MCF 10A (cell line): ENCODE data around the gene GALNT4. TPM values are rescaled to one million over a fixed set of nuclear protein-coding genes. Genes with fewer than 3 reads are reported as not detected.

Experiments used
- BruUV-seq: library from RNA; stranded (reverse); fragments of 400-500 nt; replicated peaks from 2 replicates; lab custom pipeline; 2021; lab: Mats Ljungman, UMichigan
- CTCF ChIA-PET: fragments of 300-600 bp; sonication (Branson Sonifier 250); formaldehyde crosslinking; extraction: SDS; loops from one replicate; lab custom pipeline; 2021; ENCODE audit warnings: antibody characterized with exemption, inconsistent platforms; lab: Yijun Ruan, JAX
- POLR2A ChIA-PET: fragments of 300-600, 350-650 bp; sonication (Branson Sonifier 250); formaldehyde crosslinking; extraction: SDS; loops from one replicate; lab custom pipeline; 2020; ENCODE audit warnings: antibody characterized with exemption, inconsistent platforms; lab: Yijun Ruan, JAX
- DNase-seq: peaks from one replicate; pipeline ENCODE4 v3.0.0-alpha.2; 2018; ENCODE audit not compliant: unreplicated experiment
- H3K27ac Mint-ChIP-seq: one replicate; pipeline ENCODE4 v1.8.0; 2022; ENCODE audit warnings: mild to moderate bottlenecking, low read depth, mixed read lengths; ENCODE audit not compliant: unreplicated experiment
- H3K27me3 Mint-ChIP-seq: one replicate; pipeline ENCODE4 v1.8.0; 2022; ENCODE audit warnings: mixed read lengths; ENCODE audit not compliant: insufficient read depth, unreplicated experiment
- H3K36me3 Mint-ChIP-seq: one replicate; pipeline ENCODE4 v1.8.0; 2022; ENCODE audit warnings: mild to moderate bottlenecking, moderate library complexity, mixed read lengths; ENCODE audit not compliant: insufficient read depth, unreplicated experiment
- H3K4me1 Mint-ChIP-seq: one replicate; pipeline ENCODE4 v1.8.0; 2022; ENCODE audit warnings: mixed read lengths; ENCODE audit not compliant: insufficient read depth, unreplicated experiment
- H3K4me3 Mint-ChIP-seq: one replicate; pipeline ENCODE4 v1.8.0; 2022; ENCODE audit warnings: mild to moderate bottlenecking, moderate library complexity, mixed read lengths; ENCODE audit not compliant: unreplicated experiment
- H3K9me3 Mint-ChIP-seq: one replicate; pipeline ENCODE4 v1.8.0; 2022; ENCODE audit warnings: mixed read lengths; ENCODE audit not compliant: unreplicated experiment
- CTCF ChIP-seq: fragments of 200-600 bp; IDR thresholded peaks from one replicate; pipeline ENCODE4 v1.8.0; 2022; ENCODE audit warnings: antibody characterized with exemption, mild to moderate bottlenecking; ENCODE audit not compliant: unreplicated experiment
- intact Hi-C: fragments of 100-400 bp; cut with micrococcal nuclease; formaldehyde crosslinking; loops from 2 replicates; pipeline ENCODE4 v1.14.1; 2022
- total RNA-seq: library from RNA; stranded (reverse); gene quantifications from 2 replicates; pipeline ENCODE4 v1.2.3, GENCODE V29; 2022

The GALNT4 gene
- total RNA-seq, 1 experiment from 2014 or later = 2.8 TPM

GRCh38 chr12:89528434-89528833, 3.8 kb upstream of the GALNT4 start:
- H3K36me3 Mint-ChIP-seq = no peaks in the 10 kb centered on the region
- BruUV-seq = no TSS peak
- no peak overlapping the region for H3K4me3 Mint-ChIP-seq
- no peak for DNase-seq
- POLR2A ChIA-PET = no interaction called here
- CTCF ChIA-PET = interaction anchor here (0.6 to 7.9 kb wide), 9 partner anchors 11 to 1372 kb away, joined by 3 to 81 read pairs (median 4); no protein-coding TSS in a partner anchor
- H3K9me3 Mint-ChIP-seq = no peaks in the 10 kb centered on the region
- H3K4me1 Mint-ChIP-seq = peaks cover 6% of the 10 kb centered on the region
- H3K27ac Mint-ChIP-seq = peak overlapping the region; percentile 39
- intact Hi-C loops = loop anchor here (10.0 kb wide), 1 partner anchor 1384 kb away; the partner anchor contains the start of genes CEP290 and TMTC3
- no peak for TF ChIP-seq CTCF
- H3K27me3 Mint-ChIP-seq = no peaks in the 10 kb centered on the region

DNA sequence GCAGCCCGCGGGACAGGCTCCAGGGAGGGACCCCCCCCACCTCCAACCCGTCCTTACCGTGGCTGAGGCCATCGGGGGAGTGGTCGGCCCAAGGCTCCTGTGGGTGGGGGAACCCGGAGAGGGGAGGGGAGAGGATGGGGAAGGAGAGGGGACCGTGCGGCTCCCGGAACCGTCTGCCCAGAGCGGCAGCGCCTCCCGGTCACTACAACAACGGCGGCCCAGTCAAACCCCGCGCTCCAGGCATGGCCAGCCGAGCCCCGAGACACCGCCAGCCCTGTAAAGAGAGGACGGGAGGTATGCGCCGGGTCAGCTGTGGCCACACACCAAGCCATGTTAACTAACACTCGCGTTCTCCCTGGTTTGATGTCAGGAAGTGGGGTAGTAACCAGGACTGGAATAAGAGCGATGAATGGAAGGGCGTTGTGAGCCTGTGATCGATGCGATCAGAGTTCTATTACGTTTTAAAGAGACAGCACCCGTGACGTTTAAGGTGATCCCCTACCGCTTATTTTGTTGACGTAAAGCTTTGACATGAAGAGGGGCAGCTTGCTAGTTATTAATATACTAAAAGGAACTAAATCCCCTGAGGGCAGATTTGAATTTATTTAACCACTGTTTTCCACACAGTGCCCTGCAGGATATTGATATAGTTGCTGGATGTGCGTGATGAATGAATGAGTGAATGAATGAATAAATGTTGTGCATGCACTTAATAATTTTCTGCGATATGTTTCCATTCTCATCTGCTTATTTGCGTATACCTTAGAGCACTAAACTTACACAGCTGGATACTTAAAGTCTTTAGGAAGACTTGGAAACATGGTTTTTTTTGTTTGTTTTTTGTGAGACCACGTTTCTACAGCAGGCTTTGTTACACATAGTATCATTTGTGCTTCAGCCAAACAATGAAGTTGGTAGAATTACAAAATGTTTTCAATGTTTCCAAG, 1.5 kb upstream of the GALNT4 start, which contains the start of gene POC1B:
TSS of gene POC1B (minus strand) at position 224 of the 947 bp plus-strand sequence. CDS start at position 72, 152 bp downstream.
- CTCF ChIA-PET = interaction anchor here (0.6 to 7.9 kb wide), 12 partner anchors 11 to 507 kb away, joined by 3 to 81 read pairs (median 6); no protein-coding TSS in a partner anchor
- Mint-ChIP-seq H3K9me3 (no peaks in the 10 kb centered on the region), H3K4me1 (peaks cover 29% of the 10 kb centered on the region), H3K27ac (peak within 1 kb of the TSS; percentile 79), H3K36me3 (peaks cover 7% of the 10 kb centered on the region), H3K27me3 (no peaks in the 10 kb centered on the region), H3K4me3 (peak within 1 kb of the TSS; percentile 99)
- POLR2A ChIA-PET = interaction anchor here (0.5 to 3.1 kb wide), 14 partner anchors 13 to 1415 kb away, joined by 3 to 19 read pairs (median 4); partner anchors contain the start of genes DUSP6 and KITLG
- intact Hi-C loops = loop anchor here (10.0 kb wide), 1 partner anchor 1381 kb away; the partner anchor contains the start of genes CEP290 and TMTC3
- BruUV-seq = TSS peak; percentile 29
- DNase-seq = peak; percentile 78
- no peak for TF ChIP-seq CTCF

- BruUV-seq = no TSS peak
- H3K4me1 Mint-ChIP-seq = peaks cover 29% of the 10 kb centered on the region
- POLR2A ChIA-PET = interaction anchor here (0.6 to 3.5 kb wide), 14 partner anchors 12 to 1416 kb away, joined by 3 to 19 read pairs (median 3); partner anchors contain the start of gene DUSP6
- no peak for TF ChIP-seq CTCF
- peak overlapping the region; percentile 99 for H3K4me3 Mint-ChIP-seq
- CTCF ChIA-PET = interaction anchor here (0.6 to 7.9 kb wide), 17 partner anchors 14 to 661 kb away, joined by 3 to 81 read pairs (median 4); partner anchors contain the start of gene DUSP6
- intact Hi-C loops = loop anchor here (10.0 kb wide), 1 partner anchor 1381 kb away; the partner anchor contains the start of genes CEP290 and TMTC3
- H3K9me3 Mint-ChIP-seq = no peaks in the 10 kb centered on the region
- H3K27me3 Mint-ChIP-seq = no peaks in the 10 kb centered on the region
- DNase-seq = peak; percentile 33
- peak overlapping the region; percentile 79 for H3K27ac Mint-ChIP-seq
- H3K36me3 Mint-ChIP-seq = peaks cover 7% of the 10 kb centered on the region
Measured at GRCh38 chr12:89525305-89525823, 768 bp upstream of the GALNT4 start.
